HL-60 (cell line): ENCODE data around the gene OARD1.

Experiments used
- DNase-seq, 2 experiments: peaks; one replicate each; pipeline ENCODE4 v3.0.0-alpha.2; 2010 to 2020; ENCODE audit warnings: low read depth in 1 of 2, low spot score in 1 of 2
- H3K27ac ChIP-seq: fragments of 250-450 bp; sonication (Bioruptor Pico); replicated peaks from 2 replicates; pipeline ENCODE4 v1.5.1; 2020; ENCODE audit warnings: mild to moderate bottlenecking, moderate library complexity
- H3K27me3 ChIP-seq: fragments of 250-450 bp; sonication (Bioruptor Pico); 2 replicates; pipeline ENCODE4 v1.5.1; 2021; ENCODE audit warnings: mild to moderate bottlenecking, moderate library complexity; ENCODE audit not compliant: insufficient read depth, poor library complexity, severe bottlenecking
- H3K4me3 ChIP-seq: replicated peaks from 2 replicates; pipeline ENCODE4 v1.5.1; 2011; ENCODE audit warnings: mild to moderate bottlenecking, control low read depth, low read length; ENCODE audit not compliant: insufficient read depth
- CTCF ChIP-seq: IDR thresholded peaks from one replicate; pipeline ENCODE4 v1.5.1; 2011; ENCODE audit warnings: low read length, control low read depth, inconsistent platforms; ENCODE audit not compliant: insufficient read depth
- GABPA ChIP-seq: IDR thresholded peaks from 2 replicates; pipeline ENCODE4 v1.6.1; 2012; ENCODE audit warnings: low read depth
- POLR2AphosphoS5 ChIP-seq: IDR thresholded peaks from 2 replicates; pipeline ENCODE4 v1.6.1; 2012; ENCODE audit warnings: low read depth
- REST ChIP-seq: IDR thresholded peaks from 2 replicates; pipeline ENCODE4 v1.6.1; 2012; ENCODE audit warnings: low read depth; ENCODE audit not compliant: insufficient replicate concordance
- SPI1 ChIP-seq: IDR thresholded peaks from 2 replicates; pipeline ENCODE4 v1.6.1; 2012; ENCODE audit warnings: low read depth, mild to moderate bottlenecking, borderline replicate concordance

Gene OARD1

GRCh38 chr6:41023114-41023513 lies 49.0 kb downstream of the OARD1 start:
- DNase-seq = no peak
- Histone ChIP-seq H3K27me3 (no peaks in the 10 kb centered on the region), H3K27ac (no peak overlapping the region), H3K4me3 (no peak overlapping the region)
- TF ChIP-seq SPI1 (no peak), REST (no peak), POLR2AphosphoS5 (no peak), GABPA (no peak), CTCF (no peak)

GRCh38 chr6:41022294-41022693 lies 49.9 kb downstream of the OARD1 start:
- TF ChIP-seq POLR2AphosphoS5 (no peak), SPI1 (no peak), REST (no peak), GABPA (no peak), CTCF (no peak)
- DNase-seq = no peak
- Histone ChIP-seq H3K27ac (no peak overlapping the region), H3K4me3 (no peak overlapping the region), H3K27me3 (no peaks in the 10 kb centered on the region)

- no peaks in the 10 kb centered on the region for H3K27me3 ChIP-seq
- H3K4me3 ChIP-seq = no peak overlapping the region
- H3K27ac ChIP-seq = no peak overlapping the region
- TF ChIP-seq CTCF (no peak), GABPA (no peak), POLR2AphosphoS5 (no peak), SPI1 (no peak), REST (no peak)
- no peak for DNase-seq
Measured at GRCh38 chr6:41021832-41022231, 50.3 kb downstream of the OARD1 start.
